Measurements from ENCODE around the gene RAP1A. TPM values are rescaled to one million over a fixed set of nuclear protein-coding genes. Genes with fewer than 3 reads are reported as not detected.

RAP1A gene
- total RNA-seq, 2 donors from 2014 or later: 83.9 to 146 TPM

GRCh38 chr1:111702504-111703050, 83.0 kb downstream of the RAP1A start:
- TF ChIP-seq CTCF (IDR thresholded peaks at IDR 0.05): no peak
- DNase-seq: no peak
- intact Hi-C loops (cut with DNase I): no loop called here
- Histone ChIP-seq H3K36me3 (peaks cover 14% of the 10 kb centered on the region), H3K27me3 (no peaks in the 10 kb centered on the region), H3K9ac (ENCODE audit: low read depth in 2 of 2, low read length in 2 of 2) (no peak overlapping the region), H3K4me3 (no peak overlapping the region), H3K4me1 (no peaks in the 10 kb centered on the region), H3K9me3 (no peaks in the 10 kb centered on the region), H3K27ac (no peak overlapping the region)

DNA sequence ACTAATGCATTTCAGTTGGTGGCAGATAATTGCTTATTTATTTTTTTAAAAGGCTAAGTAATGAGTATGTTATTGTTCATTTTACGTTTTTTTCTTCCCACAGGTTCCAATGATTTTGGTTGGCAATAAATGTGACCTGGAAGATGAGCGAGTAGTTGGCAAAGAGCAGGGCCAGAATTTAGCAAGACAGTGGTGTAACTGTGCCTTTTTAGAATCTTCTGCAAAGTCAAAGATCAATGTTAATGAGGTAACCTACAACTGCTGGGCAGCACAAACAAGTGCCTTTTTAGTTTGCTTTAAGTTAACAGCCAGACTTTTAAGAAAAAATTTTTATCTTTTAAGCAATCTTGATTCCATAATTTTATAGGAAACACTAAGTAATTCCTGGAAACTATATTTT, 84.7 kb downstream of the RAP1A start:
- no peak overlapping the region for H3K27ac ChIP-seq
- DNase-seq: no peak
- no peak overlapping the region for H3K4me3 ChIP-seq
- no peak overlapping the region for H3K9ac ChIP-seq (ENCODE audit: low read depth in 2 of 2, low read length in 2 of 2)
- no peaks in the 10 kb centered on the region for H3K9me3 ChIP-seq
- no peaks in the 10 kb centered on the region for H3K4me1 ChIP-seq
- TF ChIP-seq CTCF (IDR thresholded peaks at IDR 0.05): no peak
- H3K36me3 ChIP-seq: peaks cover 8% of the 10 kb centered on the region
- intact Hi-C loops (cut with DNase I): no loop called here
- no peaks in the 10 kb centered on the region for H3K27me3 ChIP-seq

DNA sequence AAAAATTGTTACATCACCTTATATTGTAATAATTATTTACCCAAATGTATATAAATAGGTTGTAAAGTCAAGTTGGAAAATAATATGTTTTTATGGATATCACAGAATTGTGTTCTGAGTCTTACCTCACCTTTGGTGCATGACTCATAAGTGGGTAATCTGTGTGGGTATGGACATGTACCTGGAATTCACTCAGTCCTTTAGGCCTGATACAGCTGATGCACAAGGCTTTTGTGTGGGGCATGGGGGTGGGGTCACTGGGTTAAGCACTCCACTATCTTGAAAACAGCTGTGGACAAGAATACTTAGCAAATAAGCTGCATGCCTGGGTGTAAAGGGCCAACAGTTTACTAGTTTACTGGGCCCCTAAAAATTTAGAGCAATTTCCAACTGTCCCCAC, 85.2 kb downstream of the RAP1A start:
- Histone ChIP-seq H3K27me3 (no peaks in the 10 kb centered on the region), H3K4me3 (no peak overlapping the region), H3K27ac (no peak overlapping the region), H3K36me3 (peaks cover 7% of the 10 kb centered on the region), H3K9ac (ENCODE audit: low read depth in 2 of 2, low read length in 2 of 2) (no peak overlapping the region), H3K4me1 (no peaks in the 10 kb centered on the region), H3K9me3 (no peaks in the 10 kb centered on the region)
- intact Hi-C loops (cut with DNase I): no loop called here
- DNase-seq: no peak
- TF ChIP-seq CTCF (IDR thresholded peaks at IDR 0.05): no peak

- Histone ChIP-seq H3K27ac (no peak overlapping the region), H3K4me1 (no peaks in the 10 kb centered on the region), H3K9me3 (no peaks in the 10 kb centered on the region), H3K27me3 (no peaks in the 10 kb centered on the region), H3K4me3 (no peak overlapping the region), H3K9ac (ENCODE audit: low read depth in 2 of 2, low read length in 2 of 2) (no peak overlapping the region), H3K36me3 (no peaks in the 10 kb centered on the region)
- DNase-seq: no peak
- TF ChIP-seq CTCF (IDR thresholded peaks at IDR 0.05): no peak
- intact Hi-C loops (cut with DNase I): no loop called here
These were observed 86.3 kb downstream of the RAP1A start for GRCh38 chr1:111705841-111706240.

DNA sequence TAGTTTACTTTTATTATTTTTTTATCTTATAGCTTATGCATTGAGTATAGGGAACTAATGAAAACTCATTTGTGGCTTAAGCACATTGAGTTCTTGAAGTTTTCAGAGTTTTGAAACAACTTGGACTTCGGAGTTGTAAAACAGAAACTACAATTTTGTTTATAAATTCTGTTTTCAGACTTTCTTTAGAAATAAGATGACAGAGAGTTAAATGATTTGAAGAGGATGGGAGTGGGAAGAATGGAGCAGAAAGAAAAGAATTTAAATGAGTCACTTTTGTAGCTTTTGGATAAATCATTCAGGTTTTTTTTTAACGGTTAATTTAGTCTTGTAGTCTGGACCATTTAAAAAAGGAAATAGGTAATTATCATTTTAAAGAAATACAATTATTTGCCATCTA, 87.3 kb downstream of the RAP1A start:
- DNase-seq: no peak
- H3K4me1 ChIP-seq: no peaks in the 10 kb centered on the region
- no peak overlapping the region for H3K9ac ChIP-seq (ENCODE audit: low read depth in 2 of 2, low read length in 2 of 2)
- intact Hi-C loops (cut with DNase I): no loop called here
- H3K36me3 ChIP-seq: no peaks in the 10 kb centered on the region
- no peak overlapping the region for H3K4me3 ChIP-seq
- H3K9me3 ChIP-seq: no peaks in the 10 kb centered on the region
- no peaks in the 10 kb centered on the region for H3K27me3 ChIP-seq
- TF ChIP-seq CTCF (IDR thresholded peaks at IDR 0.05): no peak
- no peak overlapping the region for H3K27ac ChIP-seq
